Measurements from ENCODE around the gene FTSJ3.

DNA sequence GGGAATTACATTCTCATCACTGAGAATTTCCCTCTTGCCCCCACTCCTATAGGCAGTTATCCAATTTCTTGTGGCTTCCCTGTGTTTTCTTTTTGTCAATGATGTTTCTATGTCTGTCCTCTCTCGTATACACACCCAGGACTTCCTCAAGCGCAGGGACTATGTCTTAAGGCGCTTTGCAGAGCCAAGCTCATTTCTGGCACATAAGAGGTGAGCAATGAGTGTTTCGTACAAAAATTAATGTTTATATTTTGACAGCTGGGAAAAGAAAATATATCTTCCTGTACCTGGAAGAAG lies 52.5 kb downstream of the FTSJ3 start:
- TF ChIP-seq, protein P1, sequence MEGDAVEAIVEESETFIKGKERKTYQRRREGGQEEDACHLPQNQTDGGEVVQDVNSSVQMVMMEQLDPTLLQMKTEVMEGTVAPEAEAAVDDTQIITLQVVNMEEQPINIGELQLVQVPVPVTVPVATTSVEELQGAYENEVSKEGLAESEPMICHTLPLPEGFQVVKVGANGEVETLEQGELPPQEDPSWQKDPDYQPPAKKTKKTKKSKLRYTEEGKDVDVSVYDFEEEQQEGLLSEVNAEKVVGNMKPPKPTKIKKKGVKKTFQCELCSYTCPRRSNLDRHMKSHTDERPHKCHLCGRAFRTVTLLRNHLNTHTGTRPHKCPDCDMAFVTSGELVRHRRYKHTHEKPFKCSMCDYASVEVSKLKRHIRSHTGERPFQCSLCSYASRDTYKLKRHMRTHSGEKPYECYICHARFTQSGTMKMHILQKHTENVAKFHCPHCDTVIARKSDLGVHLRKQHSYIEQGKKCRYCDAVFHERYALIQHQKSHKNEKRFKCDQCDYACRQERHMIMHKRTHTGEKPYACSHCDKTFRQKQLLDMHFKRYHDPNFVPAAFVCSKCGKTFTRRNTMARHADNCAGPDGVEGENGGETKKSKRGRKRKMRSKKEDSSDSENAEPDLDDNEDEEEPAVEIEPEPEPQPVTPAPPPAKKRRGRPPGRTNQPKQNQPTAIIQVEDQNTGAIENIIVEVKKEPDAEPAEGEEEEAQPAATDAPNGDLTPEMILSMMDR (IDR thresholded peaks at IDR 0.05) = no peak
- TF ChIP-seq POLR2A (IDR thresholded peaks at IDR 0.05) = no peak
